ENCODE results near the gene TXNDC11. TPM values are rescaled to one million over a fixed set of nuclear protein-coding genes. Genes with fewer than 3 reads are reported as not detected.

TXNDC11 gene
- total RNA-seq, 2 donors from 2014 or later = 52.0 to 62.1 TPM

DNA sequence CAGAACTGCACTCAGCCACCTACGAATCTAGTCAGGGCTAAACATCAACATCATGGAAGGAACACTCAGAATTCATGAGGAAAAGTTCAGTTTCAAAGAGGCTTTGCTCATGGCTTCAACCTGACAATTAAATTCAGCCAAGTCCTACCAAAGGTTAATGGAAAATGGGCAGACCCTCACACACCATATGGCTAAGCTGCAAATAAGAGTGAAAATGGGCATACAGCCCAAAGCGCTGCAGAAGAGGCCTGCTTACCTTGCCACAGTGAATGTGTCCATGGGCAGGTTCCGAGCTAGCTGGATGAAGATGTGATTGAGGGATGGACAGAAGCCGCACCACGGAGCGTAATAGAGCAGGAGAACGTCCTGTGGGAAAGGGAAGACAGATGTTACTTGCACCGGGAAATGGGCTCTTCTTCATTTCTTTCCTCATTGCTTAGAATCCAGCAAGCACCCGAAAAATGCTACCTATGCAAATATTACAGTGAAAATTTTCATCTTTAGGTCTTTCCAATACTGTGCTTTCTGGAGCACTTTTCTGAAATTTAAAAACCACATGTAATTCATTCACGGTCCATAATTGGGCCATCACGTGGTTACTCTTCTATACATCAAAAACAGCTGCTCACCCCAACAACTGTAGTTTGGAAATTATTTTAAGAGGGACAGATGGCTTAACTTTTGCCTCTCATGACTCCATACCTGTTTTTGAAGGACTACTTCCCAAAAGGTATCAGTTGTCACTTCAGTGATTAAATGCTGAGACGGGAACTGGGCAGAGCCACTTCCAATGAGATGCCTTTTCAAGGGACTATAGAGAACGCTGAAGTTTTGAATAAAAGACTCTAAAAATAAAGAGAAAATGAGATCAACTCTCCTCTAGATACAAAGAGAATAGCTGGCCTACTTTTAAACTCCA lies 54.8 kb downstream of the TXNDC11 start:
- peaks cover 5% of the 10 kb centered on the region for H3K36me3 ChIP-seq
- H3K9me3 ChIP-seq = no peaks in the 10 kb centered on the region
- H3K9ac ChIP-seq (ENCODE audit: low read depth in 2 of 2, low read length in 2 of 2) = no peak overlapping the region
- TF ChIP-seq, protein P1, sequence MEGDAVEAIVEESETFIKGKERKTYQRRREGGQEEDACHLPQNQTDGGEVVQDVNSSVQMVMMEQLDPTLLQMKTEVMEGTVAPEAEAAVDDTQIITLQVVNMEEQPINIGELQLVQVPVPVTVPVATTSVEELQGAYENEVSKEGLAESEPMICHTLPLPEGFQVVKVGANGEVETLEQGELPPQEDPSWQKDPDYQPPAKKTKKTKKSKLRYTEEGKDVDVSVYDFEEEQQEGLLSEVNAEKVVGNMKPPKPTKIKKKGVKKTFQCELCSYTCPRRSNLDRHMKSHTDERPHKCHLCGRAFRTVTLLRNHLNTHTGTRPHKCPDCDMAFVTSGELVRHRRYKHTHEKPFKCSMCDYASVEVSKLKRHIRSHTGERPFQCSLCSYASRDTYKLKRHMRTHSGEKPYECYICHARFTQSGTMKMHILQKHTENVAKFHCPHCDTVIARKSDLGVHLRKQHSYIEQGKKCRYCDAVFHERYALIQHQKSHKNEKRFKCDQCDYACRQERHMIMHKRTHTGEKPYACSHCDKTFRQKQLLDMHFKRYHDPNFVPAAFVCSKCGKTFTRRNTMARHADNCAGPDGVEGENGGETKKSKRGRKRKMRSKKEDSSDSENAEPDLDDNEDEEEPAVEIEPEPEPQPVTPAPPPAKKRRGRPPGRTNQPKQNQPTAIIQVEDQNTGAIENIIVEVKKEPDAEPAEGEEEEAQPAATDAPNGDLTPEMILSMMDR (IDR thresholded peaks at IDR 0.05) = no peak
- no peaks in the 10 kb centered on the region for H3K27me3 ChIP-seq
- peaks cover 3% of the 10 kb centered on the region for H3K4me1 ChIP-seq
- H3K27ac ChIP-seq = no peak overlapping the region
- intact Hi-C loops (cut with DNase I) = no loop called here
- DNase-seq = no peak
- no peak overlapping the region for H3K4me3 ChIP-seq

DNA sequence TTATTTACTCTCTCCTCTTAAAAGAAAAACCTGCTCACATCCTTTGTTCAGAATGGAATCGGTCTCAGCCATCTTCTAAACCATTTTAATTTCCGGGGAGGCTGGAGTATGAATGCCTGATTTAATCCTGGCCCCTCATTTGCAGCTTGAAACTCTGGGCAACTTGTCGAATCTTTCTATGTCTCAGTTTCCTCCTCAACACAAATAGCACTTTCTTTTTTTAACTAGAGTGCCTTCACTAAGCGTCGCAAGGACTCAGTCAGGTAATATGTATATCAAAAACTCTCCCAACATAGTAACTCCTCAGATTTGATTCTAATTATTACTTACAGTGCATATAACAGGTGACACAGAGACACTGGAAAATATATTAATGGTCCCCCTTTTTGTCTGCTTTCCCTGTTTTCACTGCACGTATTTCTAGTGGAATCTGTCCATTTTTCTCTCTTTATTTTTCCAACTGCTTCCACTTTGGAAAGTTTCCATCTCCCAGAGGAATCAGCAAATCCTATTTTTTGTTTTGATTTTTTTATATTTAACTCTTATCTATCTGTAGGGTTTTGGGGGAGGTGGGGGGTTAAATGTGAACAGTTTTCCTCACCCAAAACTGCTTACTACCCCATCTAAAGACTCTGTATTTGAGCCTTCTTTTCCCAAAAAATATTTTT lies 55.8 kb downstream of the TXNDC11 start:
- Histone ChIP-seq H3K27me3 (no peaks in the 10 kb centered on the region), H3K27ac (no peak overlapping the region), H3K9ac (ENCODE audit: low read depth in 2 of 2, low read length in 2 of 2) (no peak overlapping the region), H3K4me1 (peaks cover 13% of the 10 kb centered on the region), H3K36me3 (peaks cover 4% of the 10 kb centered on the region), H3K9me3 (no peaks in the 10 kb centered on the region), H3K4me3 (no peak overlapping the region)
- no peak for DNase-seq
- TF ChIP-seq, protein P1 (IDR thresholded peaks at IDR 0.05) = no peak
- intact Hi-C loops (cut with DNase I) = no loop called here

DNA sequence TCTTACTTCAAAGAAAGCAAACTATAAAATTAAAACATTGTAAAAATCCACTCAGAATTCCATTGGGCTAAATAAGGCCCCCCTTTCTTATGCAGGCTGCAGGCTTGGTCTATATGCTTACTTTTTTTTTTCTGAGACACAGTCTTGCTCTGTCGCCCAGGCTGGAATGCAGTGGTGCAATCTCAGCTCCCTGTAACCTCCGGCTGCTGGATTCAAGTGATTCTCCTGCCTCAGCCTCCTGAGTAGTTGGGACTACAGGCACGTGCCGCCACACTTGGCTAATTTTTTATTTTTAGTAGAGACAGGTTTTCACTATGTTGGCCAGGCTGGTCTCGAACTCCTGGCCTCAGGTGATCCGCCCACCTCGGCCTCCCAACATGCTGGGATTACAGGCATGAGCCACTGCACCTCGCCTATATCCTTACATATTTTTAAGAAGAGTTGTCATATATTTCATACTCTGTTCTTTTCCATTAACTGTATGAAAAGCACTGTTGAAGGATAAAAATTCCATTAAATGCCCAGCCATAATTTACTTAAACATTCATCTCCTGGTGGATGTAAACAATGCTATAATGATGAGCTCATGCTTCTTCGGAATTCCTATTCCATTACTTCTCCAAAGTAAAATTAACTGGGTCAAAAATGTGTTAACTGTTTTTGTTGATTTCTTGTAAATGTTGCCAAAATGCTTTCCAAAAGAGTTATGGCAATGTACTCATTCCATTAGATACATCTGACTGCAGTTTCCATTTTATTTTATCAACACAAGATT lies 56.6 kb downstream of the TXNDC11 start:
- TF ChIP-seq, protein P1 (IDR thresholded peaks at IDR 0.05) = no peak

DNA sequence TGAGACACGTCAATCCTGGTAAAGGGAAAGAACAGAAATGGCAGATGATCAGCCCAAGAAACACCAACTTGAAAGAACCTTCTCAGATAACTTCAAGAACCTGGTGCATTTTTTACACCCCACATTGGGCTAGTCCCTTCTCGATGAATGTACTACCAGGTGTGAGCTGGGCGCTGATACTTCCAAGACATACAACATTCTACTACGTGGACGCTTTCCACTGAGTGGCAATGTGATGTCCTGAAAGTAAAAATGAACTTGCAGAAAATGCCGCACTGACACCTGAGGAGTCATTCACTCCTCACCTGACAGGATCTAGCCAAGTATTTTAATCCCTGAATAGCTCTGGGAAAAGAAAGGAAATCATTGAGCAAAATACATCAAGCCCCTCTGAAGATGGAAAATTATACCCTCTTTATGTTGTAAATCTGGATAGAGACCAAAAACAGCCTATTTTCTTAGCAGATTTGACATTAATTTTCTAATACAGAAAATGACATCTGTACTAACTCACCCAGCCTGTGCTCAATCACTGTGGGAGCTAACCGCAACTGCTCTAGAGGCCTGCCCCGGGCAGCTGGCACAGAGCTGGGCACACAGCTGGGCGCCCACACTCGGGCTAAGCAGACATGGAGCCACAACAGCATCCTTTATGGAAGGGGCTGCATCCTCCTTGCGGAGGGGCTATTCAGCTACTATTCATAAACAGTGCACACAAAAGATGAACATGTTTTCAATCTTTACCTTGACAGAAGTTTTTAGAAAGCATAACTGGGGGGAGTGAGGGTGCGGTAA lies 58.2 kb downstream of the TXNDC11 start:
- H3K9ac ChIP-seq (ENCODE audit: low read depth in 2 of 2, low read length in 2 of 2) = no peak overlapping the region
- H3K27ac ChIP-seq = no peak overlapping the region
- intact Hi-C loops (cut with DNase I) = no loop called here
- DNase-seq = no peak
- TF ChIP-seq, protein P1 (IDR thresholded peaks at IDR 0.05) = no peak
- no peaks in the 10 kb centered on the region for H3K9me3 ChIP-seq
- peaks cover 16% of the 10 kb centered on the region for H3K4me1 ChIP-seq
- no peak overlapping the region for H3K4me3 ChIP-seq
- H3K36me3 ChIP-seq = peaks cover 14% of the 10 kb centered on the region
- H3K27me3 ChIP-seq = no peaks in the 10 kb centered on the region

More for the DNA sequence above, 56.6 kb downstream of the TXNDC11 start:
- peaks cover 16% of the 10 kb centered on the region for H3K4me1 ChIP-seq
- DNase-seq = no peak
- no peak overlapping the region for H3K9ac ChIP-seq (ENCODE audit: low read depth in 2 of 2, low read length in 2 of 2)
- H3K4me3 ChIP-seq = no peak overlapping the region
- no peaks in the 10 kb centered on the region for H3K27me3 ChIP-seq
- H3K9me3 ChIP-seq = no peaks in the 10 kb centered on the region
- H3K27ac ChIP-seq = no peak overlapping the region
- H3K36me3 ChIP-seq = peaks cover 4% of the 10 kb centered on the region
- intact Hi-C loops (cut with DNase I) = no loop called here
